K562 (cell line): ENCODE data around the gene TEX35. TPM values are rescaled to one million over a fixed set of nuclear protein-coding genes. Genes with fewer than 3 reads are reported as not detected.

Experiments used
- ATAC-seq: fragments of 200-7000 bp; cut with Tn5 transposase; 3 replicates; pipeline ENCODE4 v1.9.1; 2020; ENCODE audit warnings: moderate library complexity
- BruUV-seq: library from RNA; stranded (reverse); fragments of 400-500 nt; replicated peaks from 2 replicates; lab custom pipeline; 2021; lab: Mats Ljungman, UMichigan
- CTCF ChIA-PET: fragments of 300-600 bp; formaldehyde crosslinking; extraction: SDS; loops from one replicate; lab custom pipeline; 2021; ENCODE audit warnings: low intra/inter-chr PET ratio; lab: Yijun Ruan, JAX
- POLR2A ChIA-PET: fragments of 300-600, 350-650 bp; sonication (Branson Sonifier 250); formaldehyde crosslinking; extraction: SDS; loops from one replicate; lab custom pipeline; 2021; ENCODE audit warnings: antibody characterized with exemption, inconsistent platforms; lab: Yijun Ruan, JAX
- DNase-seq, 4 experiments: peaks; one replicate each; pipeline versions ENCODE4 v3.0.0 to v3.0.0-alpha.2; 2011 to 2018; ENCODE audit warnings: low spot score in 3 of 4, mixed read lengths in 3 of 4; ENCODE audit errors: extremely low read depth in 1 of 4
- FAIRE-seq: peaks from 2 replicates; lab custom pipeline; 2011; peaks lifted over from hg19 to GRCh38; lab: Jason Lieb, UNC
- H2AFZ ChIP-seq: 2 replicates; pipeline ENCODE4 v1.6.0; 2011; ENCODE audit warnings: low read depth, low read length, control low read depth, inconsistent platforms
- H3K27ac ChIP-seq: fragments of 200-600 bp; 3 replicates; pipeline ENCODE4 v1.8.0; 2011; ENCODE audit warnings: low read depth, mild to moderate bottlenecking, control low read depth, inconsistent platforms, low read length, moderate library complexity, mixed read lengths; ENCODE audit errors: extremely low read depth
- H3K27me3 ChIP-seq, 2 experiments: fragments of 300-600 bp in 1 of 2; 2 replicates in 1 of 2; 3 replicates in 1 of 2; pipeline versions ENCODE4 v1.6.0 to v1.8.0; 2011; ENCODE audit warnings: inconsistent platforms in 2 of 2, low read length in 2 of 2, mild to moderate bottlenecking in 1 of 2, mixed read lengths in 1 of 2, moderate library complexity in 1 of 2; ENCODE audit not compliant: control insufficient read depth in 2 of 2, insufficient read depth in 2 of 2
- H3K36me3 ChIP-seq: fragments of 300-600 bp; 3 replicates; pipeline ENCODE4 v1.8.0; 2011; ENCODE audit warnings: mild to moderate bottlenecking, low read length, inconsistent platforms; ENCODE audit not compliant: control insufficient read depth, insufficient read depth
- H3K4me1 ChIP-seq, 2 experiments: fragments of 200-600 bp in 1 of 2; replicated peaks in 1 of 2; 2 replicates in 1 of 2; 3 replicates in 1 of 2; pipeline versions ENCODE4 v1.5.1 to v1.8.0; 2011; ENCODE audit warnings: inconsistent platforms in 2 of 2, low read length in 2 of 2, mild to moderate bottlenecking in 1 of 2, mixed read lengths in 1 of 2, moderate library complexity in 1 of 2; ENCODE audit not compliant: control insufficient read depth in 2 of 2, insufficient read depth in 2 of 2
- H3K4me2 ChIP-seq: 2 replicates; pipeline ENCODE4 v1.6.1; 2011; ENCODE audit warnings: low read length, control low read depth, inconsistent platforms, mixed read lengths; ENCODE audit not compliant: insufficient read depth
- H3K4me3 ChIP-seq: fragments of 200-600 bp; sonication (generic), shearing (Covaris generic); 2 replicates; pipeline ENCODE4 v1.5.1; 2016; ENCODE audit warnings: control low read depth, inconsistent platforms
- H3K79me2 ChIP-seq: fragments of 200-600 bp; 3 replicates; pipeline ENCODE4 v1.8.0; 2011; ENCODE audit warnings: low read length, inconsistent platforms; ENCODE audit not compliant: control insufficient read depth, insufficient read depth
- H3K9ac ChIP-seq, 2 experiments: 2 replicates each; pipeline versions ENCODE4 v1.6.0 to v1.6.1; 2011; ENCODE audit warnings: low read depth in 2 of 2, low read length in 2 of 2, control low read depth in 1 of 2, inconsistent platforms in 1 of 2, mild to moderate bottlenecking in 1 of 2, mixed read lengths in 1 of 2; ENCODE audit not compliant: insufficient read depth in 1 of 2
- H3K9me1 ChIP-seq: one replicate; pipeline ENCODE4 v1.6.0; 2011; ENCODE audit warnings: inconsistent platforms, mild to moderate bottlenecking, low read length, moderate library complexity; ENCODE audit not compliant: control insufficient read depth, insufficient read depth
- H3K9me3 ChIP-seq: replicated peaks from 2 replicates; pipeline ENCODE4 v1.5.1; 2011; ENCODE audit warnings: low read depth, low read length, inconsistent platforms; ENCODE audit not compliant: control insufficient read depth, insufficient read depth
- H4K20me1 ChIP-seq: replicated peaks from 2 replicates; pipeline ENCODE4 v1.6.1; 2011; ENCODE audit warnings: low read length, inconsistent platforms, mixed read lengths; ENCODE audit not compliant: control insufficient read depth, insufficient read depth
- MEIS2 ChIP-seq: fragments of 450-650 bp; IDR thresholded peaks from 2 replicates; pipeline ENCODE4 v1.6.1; 2014; ENCODE audit warnings: mild to moderate bottlenecking; ENCODE audit not compliant: partially characterized antibody
- NONO ChIP-seq, 2 experiments: fragments of 200-400 bp in 1 of 2; fragments of 450-650 bp in 1 of 2; formaldehyde crosslinking in 1 of 2; IDR thresholded peaks; 2 replicates each; pipeline ENCODE4 v1.6.1; 2017; ENCODE audit warnings: low read depth in 2 of 2, mild to moderate bottlenecking in 2 of 2, moderate library complexity in 2 of 2, low read length in 1 of 2
- RBFOX2 ChIP-seq: fragments of 200-400 bp; formaldehyde crosslinking; IDR thresholded peaks from 2 replicates; pipeline ENCODE4 v1.6.1; 2017; ENCODE audit warnings: low read depth, mild to moderate bottlenecking, low read length, moderate library complexity
- ZNF146 ChIP-seq: IDR thresholded peaks from one replicate; pipeline ENCODE4 v1.6.1; 2018; ENCODE audit warnings: missing compliant biosample characterization; ENCODE audit not compliant: unreplicated experiment
- ZNF280A ChIP-seq: fragments of 450-650 bp; IDR thresholded peaks from 2 replicates; pipeline ENCODE4 v1.6.1; 2018; ENCODE audit warnings: mild to moderate bottlenecking, low read depth; ENCODE audit not compliant: partially characterized antibody
- ZNF592 ChIP-seq: fragments of 450-650 bp; IDR thresholded peaks from 2 replicates; pipeline ENCODE4 v1.6.1; 2017; ENCODE audit warnings: antibody characterized with exemption, mild to moderate bottlenecking
- ZNF699 ChIP-seq: fragments of 250-450 bp; sonication (Bioruptor Pico); IDR thresholded peaks from 2 replicates; pipeline ENCODE4 v1.8.0; 2021; ENCODE audit warnings: mild to moderate bottlenecking, moderate library complexity; ENCODE audit not compliant: insufficient replicate concordance
- WGBS: fragments of 100-300 bp; shearing (Covaris generic); methylation state at CpG from one replicate; pipeline ENCODE4 v1.1.6; 2016; ENCODE audit warnings: low coverage, mixed read lengths; ENCODE audit not compliant: insufficient coverage; ENCODE audit errors: missing lambda C conversion rate; 5-methylcytosine and 5-hydroxymethylcytosine counted together
- in situ Hi-C: fragments of 300-500 bp; cut with MboI; formaldehyde crosslinking; loops from 4 replicates; pipeline ENCODE4 v1.15.0; 2018; ENCODE audit warnings: inconsistent platforms, mixed read lengths
- intact Hi-C: fragments of 100-400 bp; cut with micrococcal nuclease; formaldehyde crosslinking; loops from 2 replicates; pipeline ENCODE4 v1.14.2; 2022
- polyA plus RNA-seq, 8 experiments: library from polyadenylated mRNA; depleted of rRNA in 4 of 8; stranded (reverse) in 5 of 8; unstranded in 3 of 8; fragments of >200 nt; fragmentation: Nextera tagmentation in 2 of 8; fragmentation: Illumina TruSeq in 1 of 8; extraction: Ambion mirVana in 2 of 8; extraction: Trizol in 1 of 8; gene quantifications; 2 replicates each; pipeline versions ENCODE4 v1.2.1 to v1.2.3, GENCODE V29; 2011 to 2014; ENCODE audit warnings: inconsistent platforms in 1 of 8, missing spikeins in 1 of 8
- total RNA-seq, 7 experiments: library from RNA; depleted of rRNA in 6 of 7; stranded (reverse); fragments of >200 nt in 6 of 7; fragmentation: Illumina TruSeq in 2 of 7; extraction: Trizol in 2 of 7; gene quantifications; 2 replicates each; pipeline versions ENCODE4 v1.2.1 to v1.2.3, GENCODE V29; 2011 to 2021; ENCODE audit warnings: low replicate concordance in 1 of 7
- TF ChIP-seq, protein P1 (sequence below): sonication (generic); formaldehyde crosslinking; IDR thresholded peaks from 2 replicates; pipeline ENCODE4 v1.8.1; 2022; ENCODE audit warnings: missing genetic modification reagents
- TF ChIP-seq, protein P2 (sequence below): fragments of 450-650 bp; IDR thresholded peaks from 2 replicates; pipeline ENCODE4 v1.6.1; 2017; ENCODE audit warnings: mild to moderate bottlenecking, moderate library complexity

TEX35 gene
- total and polyA plus RNA-seq, 9 of the 15 experiments (the other 6 are each of a cell fraction or from before 2014, with no cell fraction given), result not detected

GRCh38 chr1:178518894-178519293 lies 6.0 kb downstream of the TEX35 start:
- WGBS, result 0% methylated on average over 4 of the region's 4 CpGs
- CTCF ChIA-PET, result no interaction called here
- no peak for ATAC-seq

More at GRCh38 chr1:178518894-178519293, 6.0 kb downstream of the TEX35 start:
- no peak for FAIRE-seq
- H4K20me1 ChIP-seq, result no peaks in the 10 kb centered on the region
- intact Hi-C loops, result no loop called here
- no peaks in the 10 kb centered on the region for H3K9me1 ChIP-seq
- H3K27me3 ChIP-seq, result peaks cover 0 to 14% of the 10 kb centered on the region in 2 experiments; a peak in 2 of 5 replicates
- in situ Hi-C loops, result no loop called here
- no peak overlapping the region for H2AFZ ChIP-seq
- no peaks in the 10 kb centered on the region for H3K36me3 ChIP-seq
- no peak overlapping the region for H3K4me2 ChIP-seq
- 0 out of 5 replicates have a peak, but pooled peaks cover 0 to 3% of the 10 kb centered on the region in 2 experiments for H3K4me1 ChIP-seq
- H3K27ac ChIP-seq, result no peak overlapping the region
- H3K9ac ChIP-seq, result no peak overlapping the region
- no peak for TF ChIP-seq NONO (IDR thresholded peaks at IDR 0.05; ENCODE audit: low read depth in 2 of 2, low read length in 1 of 2)
- TF ChIP-seq, protein P1, sequence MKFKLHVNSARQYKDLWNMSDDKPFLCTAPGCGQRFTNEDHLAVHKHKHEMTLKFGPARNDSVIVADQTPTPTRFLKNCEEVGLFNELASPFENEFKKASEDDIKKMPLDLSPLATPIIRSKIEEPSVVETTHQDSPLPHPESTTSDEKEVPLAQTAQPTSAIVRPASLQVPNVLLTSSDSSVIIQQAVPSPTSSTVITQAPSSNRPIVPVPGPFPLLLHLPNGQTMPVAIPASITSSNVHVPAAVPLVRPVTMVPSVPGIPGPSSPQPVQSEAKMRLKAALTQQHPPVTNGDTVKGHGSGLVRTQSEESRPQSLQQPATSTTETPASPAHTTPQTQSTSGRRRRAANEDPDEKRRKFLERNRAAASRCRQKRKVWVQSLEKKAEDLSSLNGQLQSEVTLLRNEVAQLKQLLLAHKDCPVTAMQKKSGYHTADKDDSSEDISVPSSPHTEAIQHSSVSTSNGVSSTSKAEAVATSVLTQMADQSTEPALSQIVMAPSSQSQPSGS (CRISPR knock-in tag), result no peak
- no peak for TF ChIP-seq ZNF280A
- TF ChIP-seq ZNF146, result no peak
- TF ChIP-seq RBFOX2, result no peak
- TF ChIP-seq ZNF592, result no peak
- no peak for TF ChIP-seq ZNF699 (CRISPR knock-in tag)
- TF ChIP-seq, protein P2, sequence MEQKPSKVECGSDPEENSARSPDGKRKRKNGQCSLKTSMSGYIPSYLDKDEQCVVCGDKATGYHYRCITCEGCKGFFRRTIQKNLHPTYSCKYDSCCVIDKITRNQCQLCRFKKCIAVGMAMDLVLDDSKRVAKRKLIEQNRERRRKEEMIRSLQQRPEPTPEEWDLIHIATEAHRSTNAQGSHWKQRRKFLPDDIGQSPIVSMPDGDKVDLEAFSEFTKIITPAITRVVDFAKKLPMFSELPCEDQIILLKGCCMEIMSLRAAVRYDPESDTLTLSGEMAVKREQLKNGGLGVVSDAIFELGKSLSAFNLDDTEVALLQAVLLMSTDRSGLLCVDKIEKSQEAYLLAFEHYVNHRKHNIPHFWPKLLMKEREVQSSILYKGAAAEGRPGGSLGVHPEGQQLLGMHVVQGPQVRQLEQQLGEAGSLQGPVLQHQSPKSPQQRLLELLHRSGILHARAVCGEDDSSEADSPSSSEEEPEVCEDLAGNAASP, result no peak
- no peak for TF ChIP-seq MEIS2
- BruUV-seq, result no TSS peak
- POLR2A ChIA-PET, result interaction anchor here (2.2 kb wide), 1 partner anchor 13 kb away, joined by 5 read pairs; no protein-coding TSS in a partner anchor
- H3K4me3 ChIP-seq, result no peak overlapping the region
- H3K9me3 ChIP-seq, result no peaks in the 10 kb centered on the region
- H3K79me2 ChIP-seq, result no peaks in the 10 kb centered on the region
- no peak for DNase-seq
